NCI-H69 (cell line): ENCODE measurements around the gene EFHC1.
A peak's percentile ranks its signal among the peaks of the same experiment; 100 is the strongest.

Experiments
- DNase-seq: peaks from one replicate; lab custom pipeline; 2025; lab: John Stamatoyannopoulos, UW

The EFHC1 gene

GRCh38 chr6:52555518-52556233, 135.5 kb downstream of the EFHC1 start:
- DNase-seq, result no peak

DNA sequence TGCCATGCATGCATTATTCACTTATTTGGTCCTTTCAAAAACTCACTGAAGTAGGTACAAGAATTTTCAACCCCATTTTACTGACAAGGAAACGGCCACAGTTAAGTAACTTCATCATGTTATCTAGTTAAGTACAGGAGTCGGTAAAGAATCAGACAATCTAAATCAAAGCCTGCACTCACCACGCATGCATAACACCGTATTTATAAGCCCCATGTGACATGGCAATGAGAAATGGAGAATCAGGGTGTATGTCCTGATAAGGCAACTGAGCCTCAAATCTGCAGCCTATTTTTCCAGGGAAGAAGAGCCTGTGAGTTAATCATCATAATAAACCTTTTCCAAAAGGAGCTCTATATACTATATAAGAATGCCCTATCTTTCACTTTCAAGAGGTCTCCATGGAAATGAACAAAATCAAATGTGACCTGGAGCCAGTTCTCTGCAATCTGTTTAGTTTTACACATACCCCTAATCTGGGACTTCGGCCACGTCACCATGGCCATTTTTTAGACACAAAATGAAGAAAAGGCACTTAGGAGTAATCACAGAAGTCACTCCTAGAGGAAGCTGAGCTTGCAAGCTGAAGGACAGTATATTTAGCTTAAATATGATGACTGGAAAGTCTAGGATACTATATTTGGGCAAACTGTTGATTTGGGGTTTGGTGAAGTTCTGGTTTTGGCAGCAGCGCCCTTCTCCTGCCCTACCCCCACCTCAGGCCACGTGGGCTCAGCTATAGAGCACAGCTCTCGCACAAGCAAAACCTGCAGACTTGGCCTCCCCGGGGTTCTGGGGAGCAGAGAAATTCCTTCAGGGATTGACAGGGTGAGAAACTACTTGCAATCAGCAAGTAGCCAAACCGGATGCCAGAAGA, 137.5 kb downstream of the EFHC1 start:
- DNase-seq, result no peak

DNA sequence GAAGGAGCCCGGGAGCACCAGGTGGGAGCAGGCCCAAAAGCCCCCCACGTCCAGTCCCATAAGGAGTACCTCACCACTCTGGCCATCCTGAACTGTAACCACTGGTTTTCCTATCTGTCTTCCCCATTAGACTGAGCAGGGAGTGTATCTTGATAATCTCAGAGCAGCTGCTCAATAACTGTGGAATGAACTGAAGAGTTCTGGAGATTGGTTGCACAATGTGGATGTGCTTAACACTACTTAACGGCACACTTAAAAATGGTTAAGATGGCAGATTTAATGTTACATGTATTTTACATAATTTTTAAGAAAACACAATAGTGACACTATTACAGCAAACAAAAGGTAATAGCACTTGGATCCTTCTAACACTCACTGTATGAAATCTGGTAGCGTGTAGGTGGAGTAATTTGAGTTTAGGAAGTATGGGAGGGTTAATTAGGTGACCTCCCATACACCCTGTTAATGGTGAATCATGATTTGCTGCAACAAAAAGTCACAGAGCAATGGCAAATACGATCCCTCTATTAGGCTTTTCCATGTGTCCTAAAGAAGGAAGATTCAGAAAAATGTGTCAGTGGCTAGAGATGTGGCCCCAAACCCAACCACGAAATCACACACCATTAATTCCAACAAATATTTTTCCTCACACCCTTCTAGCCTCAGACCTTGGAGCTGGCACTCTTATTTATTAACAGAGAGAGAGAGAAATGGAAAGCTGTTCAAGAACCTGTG, 138.3 kb downstream of the EFHC1 start:
- DNase-seq, result no peak

DNA sequence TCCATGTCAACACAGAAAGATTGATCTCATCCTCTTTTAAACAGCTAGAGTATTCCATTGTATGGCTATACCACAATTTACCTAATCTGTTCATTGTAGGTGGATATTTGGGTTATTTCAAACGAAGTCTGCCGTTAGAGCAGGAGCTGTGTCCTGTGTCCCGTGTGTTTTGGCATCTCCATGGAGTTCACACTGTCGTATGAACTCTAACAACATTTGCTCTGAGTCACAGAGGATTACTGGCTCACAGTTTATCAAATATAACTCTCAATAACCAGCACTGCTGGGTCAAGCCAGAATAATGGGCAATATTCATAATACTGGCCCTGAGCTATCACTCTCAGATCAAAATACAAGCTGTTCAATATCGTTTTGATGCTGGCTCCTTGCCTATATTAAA, 140.3 kb downstream of the EFHC1 start:
- DNase-seq, result no peak

GRCh38 chr6:52562911-52563310, 142.8 kb downstream of the EFHC1 start:
- no peak for DNase-seq

- DNase-seq, result no peak
These were observed 144.7 kb downstream of the EFHC1 start for GRCh38 chr6:52564856-52565255.

DNA sequence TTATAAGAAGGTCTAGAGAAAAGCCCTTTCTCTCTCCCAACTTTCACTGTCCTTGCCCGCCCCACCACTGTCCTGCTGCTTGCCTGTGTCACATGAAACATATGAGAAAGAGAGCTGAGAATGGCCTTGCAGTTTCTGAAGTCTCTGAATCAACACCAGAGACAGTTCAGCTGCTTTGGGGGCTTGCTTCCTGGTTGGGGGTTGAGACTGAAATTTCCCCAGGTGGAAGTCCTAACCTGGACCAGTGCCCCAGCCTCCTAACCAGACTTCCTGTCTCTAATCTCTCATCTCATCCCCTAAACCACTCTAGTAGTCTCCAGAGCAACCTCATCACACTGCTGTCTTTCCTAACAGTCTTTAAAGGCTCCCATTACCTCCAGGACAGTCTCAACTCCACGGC, 146.1 kb downstream of the EFHC1 start:
- no peak for DNase-seq

- no peak for DNase-seq
These were observed 146.7 kb downstream of the EFHC1 start for GRCh38 chr6:52566853-52567279.

DNA sequence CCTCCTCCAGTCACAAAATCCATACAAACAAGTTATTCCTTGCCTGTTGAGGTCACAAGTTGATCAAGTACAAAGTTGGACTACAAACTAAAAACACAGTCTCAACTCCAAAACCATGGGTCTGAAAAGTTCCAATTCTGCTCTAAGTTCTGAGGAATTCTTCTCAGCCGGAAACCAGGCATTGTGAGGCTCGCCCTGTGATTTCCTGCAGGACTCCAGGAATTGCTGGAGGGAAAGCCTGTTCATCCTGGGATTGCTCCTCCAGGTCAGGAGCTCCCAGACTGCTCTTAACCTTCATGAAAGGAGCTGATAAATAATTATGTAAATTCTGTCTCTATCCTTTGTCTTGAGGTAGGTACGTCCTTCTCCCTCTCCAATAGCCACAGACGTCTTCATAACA, 148.2 kb downstream of the EFHC1 start:
- DNase-seq, result no peak

- peak; percentile 45 for DNase-seq
These were observed 150.2 kb downstream of the EFHC1 start for GRCh38 chr6:52570291-52570700.

- DNase-seq, result no peak
These were observed 151.1 kb downstream of the EFHC1 start for GRCh38 chr6:52571099-52571755.

GRCh38 chr6:52572536-52572935, 152.4 kb downstream of the EFHC1 start:
- no peak for DNase-seq

GRCh38 chr6:52573295-52573694, 153.2 kb downstream of the EFHC1 start:
- no peak for DNase-seq
